DMS153 treated with DMSO at 0.1 percent for 48 hours (cell line): ENCODE data around the gene AATF.

Source experiments
- DNase-seq: peaks from one replicate; lab custom pipeline; 2025; ENCODE audit not compliant: unreplicated experiment; lab: John Stamatoyannopoulos, UW

Gene AATF

GRCh38 chr17:36977568-36977967, 28.8 kb downstream of the AATF start:
- DNase-seq = no peak

GRCh38 chr17:36978810-36979564, 30.2 kb downstream of the AATF start:
- no peak for DNase-seq

GRCh38 chr17:36979565-36979941, 30.8 kb downstream of the AATF start:
- no peak for DNase-seq

GRCh38 chr17:36980280-36980761, 31.6 kb downstream of the AATF start:
- no peak for DNase-seq

- no peak for DNase-seq
These were observed 34.9 kb downstream of the AATF start for GRCh38 chr17:36983618-36984017.

- no peak for DNase-seq
These were observed 40.4 kb downstream of the AATF start for GRCh38 chr17:36989173-36989572.

- no peak for DNase-seq
These were observed 43.9 kb downstream of the AATF start for GRCh38 chr17:36992701-36993100.

- DNase-seq = no peak
These were observed 44.5 kb downstream of the AATF start for GRCh38 chr17:36993227-36993626.

GRCh38 chr17:36994438-36994837, 45.7 kb downstream of the AATF start:
- no peak for DNase-seq

GRCh38 chr17:36999471-36999870, 50.7 kb downstream of the AATF start:
- DNase-seq = no peak

- no peak for DNase-seq
These were observed 68.0 kb downstream of the AATF start for GRCh38 chr17:37016780-37017179.

GRCh38 chr17:37017404-37017803, 68.7 kb downstream of the AATF start:
- DNase-seq = no peak

GRCh38 chr17:37019117-37019740, 70.5 kb downstream of the AATF start:
- no peak for DNase-seq

GRCh38 chr17:37019741-37020129, 71.0 kb downstream of the AATF start:
- no peak for DNase-seq

GRCh38 chr17:37024181-37024637, 75.5 kb downstream of the AATF start:
- DNase-seq = no peak

- DNase-seq = no peak
These were observed 76.5 kb downstream of the AATF start for GRCh38 chr17:37025238-37025637.

- DNase-seq = no peak
These were observed 77.2 kb downstream of the AATF start for GRCh38 chr17:37025847-37026530.

GRCh38 chr17:37026531-37026869, 77.7 kb downstream of the AATF start:
- no peak for DNase-seq

GRCh38 chr17:37028040-37028439, 79.3 kb downstream of the AATF start:
- DNase-seq = no peak

GRCh38 chr17:37031493-37032083, 82.8 kb downstream of the AATF start:
- no peak for DNase-seq

GRCh38 chr17:37037590-37038155, 88.9 kb downstream of the AATF start:
- no peak for DNase-seq
